NCI-H69 (cell line): ENCODE measurements around the gene KSR2.
"Not testable (repeated sequence)": the region's sequence is repeated elsewhere in the genome, so short reads cannot be mapped to it uniquely, and the experiment has no call there.

Experiments used
- DNase-seq: peaks from one replicate; lab custom pipeline; 2025; lab: John Stamatoyannopoulos, UW

The KSR2 gene

GRCh38 chr12:117890137-117890536, 78.7 kb downstream of the KSR2 start:
- no peak for DNase-seq

- no peak for DNase-seq
These were observed 79.7 kb downstream of the KSR2 start for GRCh38 chr12:117889098-117889497.

- DNase-seq: no peak
These were observed 83.6 kb downstream of the KSR2 start for GRCh38 chr12:117885211-117885610.

GRCh38 chr12:117884161-117884560, 84.6 kb downstream of the KSR2 start:
- DNase-seq: no peak

- DNase-seq: no peak
These were observed 86.1 kb downstream of the KSR2 start for GRCh38 chr12:117882603-117883184.

GRCh38 chr12:117882181-117882580, 86.6 kb downstream of the KSR2 start:
- no peak for DNase-seq

GRCh38 chr12:117881517-117881916, 87.3 kb downstream of the KSR2 start:
- no peak for DNase-seq

GRCh38 chr12:117878605-117879004, 90.2 kb downstream of the KSR2 start:
- DNase-seq: peak; percentile 28

GRCh38 chr12:117876436-117876816, 92.4 kb downstream of the KSR2 start:
- DNase-seq: no peak

GRCh38 chr12:117875744-117876435, 92.9 kb downstream of the KSR2 start:
- peak; percentile 95 for DNase-seq

GRCh38 chr12:117874842-117875434, 93.9 kb downstream of the KSR2 start:
- DNase-seq: peak; percentile 85

- not testable (repeated sequence) for DNase-seq
These were observed 94.6 kb downstream of the KSR2 start for GRCh38 chr12:117874198-117874597.

GRCh38 chr12:117872546-117873169, 96.1 kb downstream of the KSR2 start:
- DNase-seq: peak; percentile 59

GRCh38 chr12:117869551-117869950, 99.2 kb downstream of the KSR2 start:
- no peak for DNase-seq

GRCh38 chr12:117867348-117867747, 101.4 kb downstream of the KSR2 start:
- DNase-seq: no peak

- no peak for DNase-seq
These were observed 103.3 kb downstream of the KSR2 start for GRCh38 chr12:117865505-117865904.

- DNase-seq: no peak
These were observed 105.6 kb downstream of the KSR2 start for GRCh38 chr12:117863002-117863709.

GRCh38 chr12:117861691-117862090, 107.1 kb downstream of the KSR2 start:
- no peak for DNase-seq

- not testable (repeated sequence) for DNase-seq
These were observed 108.0 kb downstream of the KSR2 start for GRCh38 chr12:117860787-117861290.

- DNase-seq: no peak
These were observed 108.7 kb downstream of the KSR2 start for GRCh38 chr12:117860111-117860510.

- DNase-seq: peak; percentile 71
These were observed 110.9 kb downstream of the KSR2 start for GRCh38 chr12:117857632-117858612.
